Endothelial cell of umbilical vein (primary cell): ENCODE results near the gene HAL. TPM values are rescaled to one million over a fixed set of nuclear protein-coding genes. Genes with fewer than 3 reads are reported as not detected.

ENCODE experiments used
- BruUV-seq: library from RNA; stranded (reverse); fragments of 400-500 nt; replicated peaks from 2 replicates; lab custom pipeline; 2021; lab: Mats Ljungman, UMichigan
- CTCF ChIA-PET: fragments of 300-600, 350-600 bp; sonication (Branson Sonifier 250); formaldehyde crosslinking; loops from one replicate; lab custom pipeline; 2021; ENCODE audit warnings: antibody characterized with exemption, inconsistent platforms; lab: Charles Lee
- POLR2A ChIA-PET: fragments of 300-600, 350-600 bp; sonication (Branson Sonifier 250); formaldehyde crosslinking; loops from one replicate; lab custom pipeline; 2021; ENCODE audit warnings: antibody characterized with exemption, inconsistent platforms; lab: Charles Lee
- DNase-seq: peaks from one replicate; pipeline ENCODE4 v3.0.0-alpha.2; 2011; ENCODE audit warnings: low read depth, low spot score
- FAIRE-seq: peaks from 2 replicates; lab custom pipeline; 2011; peaks lifted over from hg19 to GRCh38; lab: Jason Lieb, UNC
- H2AFZ ChIP-seq: 2 replicates; pipeline ENCODE4 v1.6.0; 2012; ENCODE audit warnings: low read depth, low read length, control low read depth, inconsistent platforms
- H3K27ac ChIP-seq: 2 replicates; pipeline ENCODE4 v1.5.1; 2011; ENCODE audit warnings: low read depth, mild to moderate bottlenecking, control low read depth, low read length, moderate library complexity; ENCODE audit not compliant: insufficient read depth
- H3K27me3 ChIP-seq, 2 experiments: 2 replicates each; pipeline versions ENCODE4 v1.6.0 to v1.6.1; 2011; ENCODE audit warnings: low read length in 2 of 2, mixed read lengths in 1 of 2; ENCODE audit not compliant: control insufficient read depth in 2 of 2, insufficient read depth in 2 of 2
- H3K36me3 ChIP-seq, 2 experiments: 2 replicates in 1 of 2; 3 replicates in 1 of 2; pipeline ENCODE4 v1.5.1; 2011; ENCODE audit warnings: low read length in 2 of 2, mild to moderate bottlenecking in 1 of 2, moderate library complexity in 1 of 2; ENCODE audit not compliant: control insufficient read depth in 2 of 2, insufficient read depth in 2 of 2; ENCODE audit errors: extremely low read depth in 1 of 2
- H3K4me1 ChIP-seq: 3 replicates; pipeline ENCODE4 v1.5.1; 2011; ENCODE audit warnings: mild to moderate bottlenecking, low read length; ENCODE audit not compliant: control insufficient read depth, insufficient read depth; ENCODE audit errors: extremely low read depth
- H3K4me2 ChIP-seq: 2 replicates; pipeline ENCODE4 v1.6.1; 2011; ENCODE audit warnings: low read length, control low read depth, mixed read lengths; ENCODE audit not compliant: insufficient read depth
- H3K4me3 ChIP-seq, 3 experiments: fragments of 200-600 bp in 1 of 3; sonication (generic), shearing (Covaris generic) in 1 of 3; replicated peaks in 1 of 3; 2 replicates each; pipeline ENCODE4 v1.5.1; 2011 to 2016; ENCODE audit warnings: control low read depth in 3 of 3, low read length in 3 of 3, mild to moderate bottlenecking in 2 of 3, inconsistent platforms in 1 of 3, low read depth in 1 of 3, moderate library complexity in 1 of 3; ENCODE audit not compliant: insufficient read depth in 1 of 3
- H3K79me2 ChIP-seq: 2 replicates; pipeline ENCODE4 v1.6.0; 2012; ENCODE audit warnings: low read length, inconsistent platforms; ENCODE audit not compliant: control insufficient read depth, insufficient read depth
- H3K9ac ChIP-seq: replicated peaks from 2 replicates; pipeline ENCODE3; 2011; ENCODE audit warnings: low read length, control low read depth; ENCODE audit not compliant: insufficient read depth; ENCODE audit errors: extremely low read depth
- H3K9me1 ChIP-seq: replicated peaks from 3 replicates; pipeline ENCODE4 v1.6.0; 2011; ENCODE audit warnings: mild to moderate bottlenecking, low read length; ENCODE audit not compliant: control insufficient read depth, insufficient read depth; ENCODE audit errors: extremely low read depth
- H3K9me3 ChIP-seq: replicated peaks from 2 replicates; pipeline ENCODE4 v1.5.1; 2012; ENCODE audit warnings: low read length, inconsistent platforms; ENCODE audit not compliant: control insufficient read depth, insufficient read depth
- H4K20me1 ChIP-seq: replicated peaks from 2 replicates; pipeline ENCODE3; 2011; ENCODE audit warnings: mild to moderate bottlenecking, low read length; ENCODE audit not compliant: control insufficient read depth, insufficient read depth; ENCODE audit errors: extremely low read depth
- EZH2 ChIP-seq: IDR thresholded peaks from 2 replicates; pipeline ENCODE4 v1.6.1; 2012; ENCODE audit warnings: borderline replicate concordance, low read depth, mild to moderate bottlenecking, moderate library complexity, low read length, inconsistent platforms; ENCODE audit not compliant: severe bottlenecking
- FOS ChIP-seq: IDR thresholded peaks from 2 replicates; pipeline ENCODE4 v1.6.1; 2011; ENCODE audit warnings: mild to moderate bottlenecking, low read length, moderate library complexity, borderline replicate concordance; ENCODE audit not compliant: insufficient read depth
- GATA2 ChIP-seq: IDR thresholded peaks from 2 replicates; pipeline ENCODE4 v1.7.0; 2011; ENCODE audit warnings: low read depth, mild to moderate bottlenecking, moderate library complexity, mixed read lengths, low read length; ENCODE audit not compliant: insufficient read length, insufficient read depth
- JUN ChIP-seq: IDR thresholded peaks from 2 replicates; pipeline ENCODE4 v1.6.1; 2011; ENCODE audit warnings: borderline replicate concordance, low read depth; ENCODE audit not compliant: insufficient read length, insufficient read depth
- MAX ChIP-seq: IDR thresholded peaks from 2 replicates; pipeline ENCODE4 v1.6.1; 2011; ENCODE audit not compliant: insufficient read depth, insufficient read length
- MYC ChIP-seq: IDR thresholded peaks from one replicate; pipeline ENCODE4 v1.6.1; 2011; ENCODE audit warnings: mild to moderate bottlenecking, low read depth, low read length
- POLR2A ChIP-seq: IDR thresholded peaks from 2 replicates; pipeline ENCODE4 v1.6.1; 2012; ENCODE audit warnings: low read depth, mild to moderate bottlenecking, control low read depth, low read length
- POLR2AphosphoS5 ChIP-seq: IDR thresholded peaks from 2 replicates; pipeline ENCODE4 v1.6.1; 2012; ENCODE audit warnings: low read depth, mild to moderate bottlenecking, control low read depth, low read length, moderate library complexity; ENCODE audit not compliant: insufficient read depth
- dilution Hi-C: fragments of 300-500 bp; cut with MboI; formaldehyde crosslinking; loops from one replicate; pipeline ENCODE4 v1.15.0; 2019; ENCODE audit warnings: low sequenced_read_pairs; ENCODE audit not compliant: extremely low pct_ligation_motif_present
- intact Hi-C: fragments of 100-400 bp; cut with micrococcal nuclease; formaldehyde crosslinking; loops from one replicate; pipeline ENCODE4 v1.10.0; 2022
- polyA plus RNA-seq, 4 experiments: library from polyadenylated mRNA; depleted of rRNA in 3 of 4; stranded (reverse) in 3 of 4; unstranded in 1 of 4; fragments of >200 nt; gene quantifications; 2 replicates each; pipeline versions ENCODE4 v1.2.1 to v1.2.3, GENCODE V29; 2011 to 2012; ENCODE audit warnings: missing spikeins in 1 of 4
- total RNA-seq: library from RNA; stranded (reverse); gene quantifications from 2 replicates; pipeline ENCODE4 v1.2.3, GENCODE V29; 2021
- TF ChIP-seq, protein P1 (sequence below), 2 donors: IDR thresholded peaks; 1 replicate in 1 of 2; 2 replicates in 1 of 2; pipeline ENCODE4 v1.5.1; 2011; ENCODE audit warnings: low read length in 2 of 2, mild to moderate bottlenecking in 2 of 2, moderate library complexity in 2 of 2, control low read depth in 1 of 2, inconsistent platforms in 1 of 2, low read depth in 1 of 2; ENCODE audit not compliant: insufficient read depth in 1 of 2; ENCODE audit errors: extremely low read depth in 1 of 2

HAL gene
- total and polyA plus RNA-seq, 2 donors (not counting 3 experiments of a cell fraction or from before 2014, with no cell fraction given), result 0.18 to 0.62 TPM

- Histone ChIP-seq H3K36me3 (no peaks in the 10 kb centered on the region), H3K9ac (no peak overlapping the region)
These were observed 15.7 kb downstream of the HAL start for GRCh38 chr12:95980437-95980836.

More at GRCh38 chr12:95980437-95980836, 15.7 kb downstream of the HAL start:
- FAIRE-seq (no peak), DNase-seq (no peak)
- no peaks in the 10 kb centered on the region for H3K4me1 ChIP-seq
- ChIA-PET POLR2A (no interaction called here), CTCF (interaction anchor here (1.2 to 1.7 kb wide), 3 partner anchors 18 to 62 kb away, joined by 4 to 7 read pairs (median 6); no protein-coding TSS in a partner anchor)
- peaks cover 4 to 16% of the 10 kb centered on the region in 2 experiments for H3K27me3 ChIP-seq
- H3K27ac ChIP-seq, result no peak overlapping the region
- H3K4me2 ChIP-seq, result no peak overlapping the region
- H3K9me1 ChIP-seq, result no peaks in the 10 kb centered on the region
- intact Hi-C loops, result no loop called here
- no peak overlapping the region for H3K4me3 ChIP-seq
- dilution Hi-C loops, result no loop called here
- TF ChIP-seq POLR2AphosphoS5 (no peak), MYC (no peak), EZH2 (no peak), FOS (no peak), MAX (no peak), JUN (no peak), GATA2 (no peak), POLR2A (no peak)
- TF ChIP-seq, protein P1, sequence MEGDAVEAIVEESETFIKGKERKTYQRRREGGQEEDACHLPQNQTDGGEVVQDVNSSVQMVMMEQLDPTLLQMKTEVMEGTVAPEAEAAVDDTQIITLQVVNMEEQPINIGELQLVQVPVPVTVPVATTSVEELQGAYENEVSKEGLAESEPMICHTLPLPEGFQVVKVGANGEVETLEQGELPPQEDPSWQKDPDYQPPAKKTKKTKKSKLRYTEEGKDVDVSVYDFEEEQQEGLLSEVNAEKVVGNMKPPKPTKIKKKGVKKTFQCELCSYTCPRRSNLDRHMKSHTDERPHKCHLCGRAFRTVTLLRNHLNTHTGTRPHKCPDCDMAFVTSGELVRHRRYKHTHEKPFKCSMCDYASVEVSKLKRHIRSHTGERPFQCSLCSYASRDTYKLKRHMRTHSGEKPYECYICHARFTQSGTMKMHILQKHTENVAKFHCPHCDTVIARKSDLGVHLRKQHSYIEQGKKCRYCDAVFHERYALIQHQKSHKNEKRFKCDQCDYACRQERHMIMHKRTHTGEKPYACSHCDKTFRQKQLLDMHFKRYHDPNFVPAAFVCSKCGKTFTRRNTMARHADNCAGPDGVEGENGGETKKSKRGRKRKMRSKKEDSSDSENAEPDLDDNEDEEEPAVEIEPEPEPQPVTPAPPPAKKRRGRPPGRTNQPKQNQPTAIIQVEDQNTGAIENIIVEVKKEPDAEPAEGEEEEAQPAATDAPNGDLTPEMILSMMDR (IDR thresholded peaks at IDR 0.05; ENCODE audit: extremely low read depth in 1 of 2, insufficient read depth in 1 of 2, low read depth in 1 of 2, low read length in 2 of 2), result no peak
- H2AFZ ChIP-seq, result no peak overlapping the region
- H3K9me3 ChIP-seq, result no peaks in the 10 kb centered on the region
- H3K79me2 ChIP-seq, result no peaks in the 10 kb centered on the region
- no TSS peak for BruUV-seq
- no peaks in the 10 kb centered on the region for H4K20me1 ChIP-seq
